Thyroid gland (tissue), 4 donors: ENCODE data around the gene PTGS1. TPM values are rescaled to one million over a fixed set of nuclear protein-coding genes. Genes with fewer than 3 reads are reported as not detected.
"Not testable (repeated sequence)": the region's sequence is repeated elsewhere in the genome, so short reads cannot be mapped to it uniquely, and the experiment has no call there.

Experiments used
- DNase-seq, 2 donors: peaks; one replicate each; pipeline ENCODE4 v3.0.0-alpha.2; 2019
- H3K27ac ChIP-seq, 3 donors: fragments of 200-600 bp; sonication (generic); 1 replicate in 2 of 3; 2 replicates in 1 of 3; pipeline ENCODE4 v1.5.1; 2016 to 2019; ENCODE audit warnings: mild to moderate bottlenecking in 1 of 3, moderate library complexity in 1 of 3
- H3K27me3 ChIP-seq: fragments of 200-600 bp; sonication (generic); one replicate; pipeline ENCODE4 v1.5.1; 2019
- H3K36me3 ChIP-seq, 2 donors: fragments of 200-600 bp; sonication (generic); one replicate each; pipeline ENCODE4 v1.5.1; 2016 to 2019
- H3K4me1 ChIP-seq, 2 donors: fragments of 200-600 bp; sonication (generic); one replicate each; pipeline ENCODE4 v1.5.1; 2017 to 2019
- H3K4me3 ChIP-seq, 3 donors: fragments of 200-600 bp; sonication (generic); replicated peaks in 1 of 3; 1 replicate in 2 of 3; 2 replicates in 1 of 3; pipeline ENCODE4 v1.5.1; 2016; ENCODE audit warnings: mild to moderate bottlenecking in 1 of 3
- H3K9me3 ChIP-seq: fragments of 200-600 bp; sonication (generic); one replicate; pipeline ENCODE4 v1.5.1; 2017
- CTCF ChIP-seq, 6 experiments: fragments of 200-600 bp in 3 of 6; fragments of 450-650 bp in 3 of 6; sonication (generic) in 3 of 6; IDR thresholded peaks; one replicate each; pipeline ENCODE4 v1.5.1; 2016 to 2019; ENCODE audit warnings: antibody characterized with exemption in 6 of 6, mild to moderate bottlenecking in 2 of 6, inconsistent platforms in 1 of 6, moderate library complexity in 1 of 6
- POLR2A ChIP-seq, 2 donors: fragments of 450-650 bp; IDR thresholded peaks; one replicate each; pipeline ENCODE4 v1.6.1; 2017; ENCODE audit warnings: antibody characterized with exemption in 2 of 2, mild to moderate bottlenecking in 2 of 2, moderate library complexity in 1 of 2
- WGBS, 2 donors: methylation state at CpG; one replicate each; pipeline ENCODE4 v1.1.5; 2017; 5-methylcytosine and 5-hydroxymethylcytosine counted together
- intact Hi-C: fragments of 100-400 bp; cut with DNase I; formaldehyde crosslinking; loops from one replicate; pipeline ENCODE4 v1.15.1; 2023
- total RNA-seq, 4 donors: library from RNA; depleted of rRNA; stranded (reverse); fragments of >200 nt; gene quantifications; one replicate each; pipeline ENCODE4 v1.2.3, GENCODE V29; 2016

PTGS1 gene
- total RNA-seq, 4 donors from 2014 or later, result 2.3 to 4.0 (median 3.5) TPM

- H3K4me1 ChIP-seq, result no peaks in the 10 kb centered on the region
- no peak overlapping the region for H3K4me3 ChIP-seq
- intact Hi-C loops, result no loop called here
- TF ChIP-seq POLR2A (IDR thresholded peaks at IDR 0.05) (no peak), CTCF (IDR thresholded peaks at IDR 0.05) (no peak)
- DNase-seq, result no peak
- WGBS, 2 donors, result 76 to 82% methylated on average over 3 of the region's 3 CpGs
- no peaks in the 10 kb centered on the region for H3K27me3 ChIP-seq
- no peaks in the 10 kb centered on the region for H3K36me3 ChIP-seq
- no peak overlapping the region for H3K27ac ChIP-seq
- H3K9me3 ChIP-seq, result no peaks in the 10 kb centered on the region
Observed at GRCh38 chr9:122329597-122329996, 41.2 kb upstream of the PTGS1 start.

- intact Hi-C loops, H3K27ac ChIP-seq, H3K36me3 ChIP-seq, H3K27me3 ChIP-seq, DNase-seq, H3K4me1 ChIP-seq, H3K9me3 ChIP-seq, H3K4me3 ChIP-seq: not testable (repeated sequence)
- WGBS, 2 donors, result 85 to 91% methylated on average over 5 to 6 of the region's 6 CpGs
Observed at GRCh38 chr9:122330466-122330865, 40.4 kb upstream of the PTGS1 start.

- H3K4me1 ChIP-seq, result no peaks in the 10 kb centered on the region
- no peaks in the 10 kb centered on the region for H3K36me3 ChIP-seq
- intact Hi-C loops, result no loop called here
- DNase-seq, result no peak
- H3K27ac ChIP-seq, result peak overlapping the region in 1 of 3 donors; percentile 2
- no peaks in the 10 kb centered on the region for H3K9me3 ChIP-seq
- WGBS, 2 donors, result 79% methylated on average over 3 of the region's 3 CpGs
- H3K27me3 ChIP-seq, result no peaks in the 10 kb centered on the region
- TF ChIP-seq POLR2A (IDR thresholded peaks at IDR 0.05), result no peak
- TF ChIP-seq CTCF (IDR thresholded peaks at IDR 0.05), result no peak
- no peak overlapping the region for H3K4me3 ChIP-seq
Observed at GRCh38 chr9:122331523-122331927, 39.3 kb upstream of the PTGS1 start.

DNA sequence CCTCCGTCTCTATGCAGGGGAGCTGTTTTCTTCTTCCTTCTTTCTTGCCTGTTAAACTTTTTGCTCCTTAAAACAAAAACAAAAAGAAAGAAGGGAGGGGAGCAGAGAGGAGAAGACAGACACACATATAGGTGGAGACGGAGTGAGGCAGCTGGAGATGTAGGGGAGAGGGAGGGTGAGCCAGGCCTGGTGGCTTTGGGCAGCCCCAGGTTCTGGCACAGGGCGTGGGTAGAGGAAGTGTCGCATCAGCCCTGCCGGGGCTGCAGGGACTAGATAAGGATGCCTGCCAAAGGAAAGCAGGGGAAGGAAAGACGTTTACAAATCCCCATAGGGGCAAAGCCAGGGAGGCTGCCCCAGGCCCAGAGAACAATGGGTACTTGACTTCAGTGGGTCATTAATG is 38.7 kb upstream of the PTGS1 start:
- 42 to 47% methylated on average over 6 of the region's 6 CpGs for WGBS, 2 donors
- Histone ChIP-seq H3K4me3 (no peak overlapping the region), H3K36me3 (no peaks in the 10 kb centered on the region), H3K4me1 (no peaks in the 10 kb centered on the region), H3K27me3 (no peaks in the 10 kb centered on the region), H3K9me3 (no peaks in the 10 kb centered on the region), H3K27ac (peak overlapping the region in 1 of 3 donors; percentile 2)
- TF ChIP-seq POLR2A (IDR thresholded peaks at IDR 0.05) (no peak), CTCF (IDR thresholded peaks at IDR 0.05) (no peak)
- intact Hi-C loops, result no loop called here
- DNase-seq, result peak in 1 of 2 donors; percentile 12

GRCh38 chr9:122332644-122333043 is 38.2 kb upstream of the PTGS1 start:
- H3K27ac ChIP-seq, result no peak overlapping the region
- WGBS, 2 donors, result 53 to 59% methylated on average over 7 of the region's 7 CpGs
- no peaks in the 10 kb centered on the region for H3K36me3 ChIP-seq
- intact Hi-C loops, result no loop called here
- no peak for TF ChIP-seq CTCF (IDR thresholded peaks at IDR 0.05)
- no peak for TF ChIP-seq POLR2A (IDR thresholded peaks at IDR 0.05)
- no peak for DNase-seq
- no peaks in the 10 kb centered on the region for H3K9me3 ChIP-seq
- no peak overlapping the region for H3K4me3 ChIP-seq
- H3K4me1 ChIP-seq, result no peaks in the 10 kb centered on the region
- H3K27me3 ChIP-seq, result no peaks in the 10 kb centered on the region
